ENCODE results near the gene TRIM15. TPM values are rescaled to one million over a fixed set of nuclear protein-coding genes. Genes with fewer than 3 reads are reported as not detected.
A peak's percentile ranks its signal among the peaks of the same experiment; 100 is the strongest.

TRIM15 gene
- total RNA-seq, 2 experiments from 2014 or later = not detected

GRCh38 chr6:30175765-30176164 lies 12.4 kb downstream of the TRIM15 start:
- intact Hi-C loops (cut with micrococcal nuclease) = no loop called here

GRCh38 chr6:30178837-30179236 lies 15.5 kb downstream of the TRIM15 start:
- ChIA-PET CTCF (interaction anchor here (0.7 to 1.6 kb wide), 2 partner anchors 48 to 484 kb away, joined by 3 to 5 read pairs; no protein-coding TSS in a partner anchor), POLR2A (no interaction called here)
- no peak overlapping the region for H3K4me3 Mint-ChIP-seq
- no peaks in the 10 kb centered on the region for H3K36me3 Mint-ChIP-seq (ENCODE audit: low read depth)
- peaks cover 4% of the 10 kb centered on the region for H3K9me3 Mint-ChIP-seq
- peaks cover 34% of the 10 kb centered on the region for H3K27me3 Mint-ChIP-seq
- intact Hi-C loops (cut with micrococcal nuclease) = no loop called here
- no peak for TF ChIP-seq CTCF (IDR thresholded peaks at IDR 0.05)
- no peak for ATAC-seq
- DNase-seq = no peak
- no peaks in the 10 kb centered on the region for H3K4me1 Mint-ChIP-seq (ENCODE audit: low read depth)
- no peak overlapping the region for H3K27ac Mint-ChIP-seq

More at GRCh38 chr6:30175765-30176164, 12.4 kb downstream of the TRIM15 start:
- POLR2A ChIA-PET = interaction anchor here (0.7 kb wide), 1 partner anchor 38 kb away, joined by 3 read pairs; the partner anchor contains the start of gene TRIM26
- no peak overlapping the region for H3K27ac Mint-ChIP-seq
- no peak overlapping the region for H3K4me3 Mint-ChIP-seq
- DNase-seq (no peak), ATAC-seq (no peak)
- H3K4me1 Mint-ChIP-seq (ENCODE audit: low read depth) = peaks cover 2% of the 10 kb centered on the region
- CTCF ChIA-PET = interaction anchor here (1.0 kb wide), 1 partner anchor 44 kb away, joined by 5 read pairs; no protein-coding TSS in a partner anchor
- peaks cover 4% of the 10 kb centered on the region for H3K9me3 Mint-ChIP-seq
- no peaks in the 10 kb centered on the region for H3K36me3 Mint-ChIP-seq (ENCODE audit: low read depth)
- H3K27me3 Mint-ChIP-seq = peaks cover 52% of the 10 kb centered on the region
- no peak for TF ChIP-seq CTCF (IDR thresholded peaks at IDR 0.05)

GRCh38 chr6:30180145-30180544 lies 16.8 kb downstream of the TRIM15 start:
- ChIA-PET POLR2A (interaction anchor here (0.6 kb wide), 1 partner anchor 16 kb away, joined by 3 read pairs; no protein-coding TSS in a partner anchor), CTCF (no interaction called here)
- no peaks in the 10 kb centered on the region for H3K4me1 Mint-ChIP-seq (ENCODE audit: low read depth)
- H3K4me3 Mint-ChIP-seq = no peak overlapping the region
- TF ChIP-seq CTCF (IDR thresholded peaks at IDR 0.05) = no peak
- intact Hi-C loops (cut with micrococcal nuclease) = no loop called here
- no peak for DNase-seq
- H3K36me3 Mint-ChIP-seq (ENCODE audit: low read depth) = peaks cover 4% of the 10 kb centered on the region
- peaks cover 30% of the 10 kb centered on the region for H3K27me3 Mint-ChIP-seq
- H3K27ac Mint-ChIP-seq = no peak overlapping the region
- H3K9me3 Mint-ChIP-seq = peaks cover 4% of the 10 kb centered on the region
- ATAC-seq = no peak

GRCh38 chr6:30184417-30185031 lies 21.2 kb downstream of the TRIM15 start:
- H3K27ac Mint-ChIP-seq = peak overlapping the region; percentile 2
- H3K4me3 Mint-ChIP-seq = no peak overlapping the region
- CTCF ChIA-PET = interaction anchor here (0.8 kb wide), 1 partner anchor 54 kb away, joined by 3 read pairs; no protein-coding TSS in a partner anchor
- DNase-seq (no peak), ATAC-seq (no peak)
- no peaks in the 10 kb centered on the region for H3K4me1 Mint-ChIP-seq (ENCODE audit: low read depth)
- intact Hi-C loops (cut with micrococcal nuclease) = no loop called here
- H3K27me3 Mint-ChIP-seq = peaks cover 2% of the 10 kb centered on the region
- POLR2A ChIA-PET = interaction anchor here (0.7 to 1.1 kb wide), 2 partner anchors 81 to 431 kb away, joined by 3 read pairs; no protein-coding TSS in a partner anchor
- peaks cover 2% of the 10 kb centered on the region for H3K9me3 Mint-ChIP-seq
- TF ChIP-seq CTCF (IDR thresholded peaks at IDR 0.05) = no peak
- H3K36me3 Mint-ChIP-seq (ENCODE audit: low read depth) = peaks cover 29% of the 10 kb centered on the region

GRCh38 chr6:30185846-30186484 lies 22.6 kb downstream of the TRIM15 start:
- POLR2A ChIA-PET = no interaction called here
- intact Hi-C loops (cut with micrococcal nuclease) = no loop called here
- CTCF ChIA-PET = no interaction called here
- Mint-ChIP-seq H3K4me3 (no peak overlapping the region), H3K4me1 (ENCODE audit: low read depth) (no peaks in the 10 kb centered on the region), H3K27me3 (no peaks in the 10 kb centered on the region), H3K27ac (no peak overlapping the region), H3K9me3 (no peaks in the 10 kb centered on the region), H3K36me3 (ENCODE audit: low read depth) (peaks cover 42% of the 10 kb centered on the region)
- ATAC-seq = no peak
- no peak for TF ChIP-seq CTCF (IDR thresholded peaks at IDR 0.05)
- DNase-seq = no peak

All from activated CD8-positive, alpha-beta T cell treated with anti-CD3 and anti-CD28 coated beads for 36 hours (primary cell).